Suprapubic skin (tissue), 4 donors: ENCODE results near the gene FZD1. TPM values are rescaled to one million over a fixed set of nuclear protein-coding genes. Genes with fewer than 3 reads are reported as not detected.

Source experiments
- DNase-seq, 2 donors: peaks; one replicate each; pipeline ENCODE4 v3.0.0-alpha.2; 2019; ENCODE audit warnings: low spot score in 2 of 2
- H3K27ac ChIP-seq: fragments of 200-600 bp; sonication (generic); one replicate; pipeline ENCODE4 v1.5.1; 2019
- H3K27me3 ChIP-seq: fragments of 200-600 bp; sonication (generic); one replicate; pipeline ENCODE4 v1.5.1; 2019
- H3K36me3 ChIP-seq: fragments of 200-600 bp; sonication (generic); one replicate; pipeline ENCODE4 v1.5.1; 2019
- H3K4me1 ChIP-seq: fragments of 200-600 bp; sonication (generic); one replicate; pipeline ENCODE4 v1.5.1; 2019
- H3K4me3 ChIP-seq: fragments of 200-600 bp; sonication (generic); one replicate; pipeline ENCODE4 v1.5.1; 2019; ENCODE audit warnings: mild to moderate bottlenecking
- H3K9me3 ChIP-seq: fragments of 200-600 bp; sonication (generic); one replicate; pipeline ENCODE4 v1.5.1; 2019
- CTCF ChIP-seq, 2 donors: fragments of 200-600 bp in 1 of 2; fragments of 450-650 bp in 1 of 2; sonication (generic) in 1 of 2; IDR thresholded peaks; one replicate each; pipeline ENCODE4 v1.5.1; 2016 to 2019; ENCODE audit warnings: antibody characterized with exemption in 2 of 2, mild to moderate bottlenecking in 1 of 2, moderate library complexity in 1 of 2
- EP300 ChIP-seq: sonication (generic); formaldehyde crosslinking; IDR thresholded peaks from one replicate; pipeline ENCODE4 v1.6.1; 2017; ENCODE audit warnings: antibody characterized with exemption
- POLR2A ChIP-seq, 2 donors: fragments of 450-650 bp; IDR thresholded peaks; one replicate each; pipeline ENCODE4 v1.6.1; 2017; ENCODE audit warnings: antibody characterized with exemption in 2 of 2, mild to moderate bottlenecking in 2 of 2, moderate library complexity in 2 of 2
- POLR2AphosphoS5 ChIP-seq, 3 donors: sonication (generic); formaldehyde crosslinking; IDR thresholded peaks; one replicate each; pipeline ENCODE4 v1.6.1; 2017; ENCODE audit warnings: antibody characterized with exemption in 3 of 3
- WGBS: methylation state at CpG from one replicate; pipeline ENCODE4 v1.1.5; 2018; 5-methylcytosine and 5-hydroxymethylcytosine counted together
- total RNA-seq, 4 donors: library from RNA; depleted of rRNA; stranded (reverse); fragments of >200 nt; gene quantifications; one replicate each; pipeline ENCODE4 v1.1.0, GENCODE V29; 2016

The FZD1 gene
- total RNA-seq, 4 donors from 2014 or later, result 23.1 to 43.4 (median 34.9) TPM

DNA sequence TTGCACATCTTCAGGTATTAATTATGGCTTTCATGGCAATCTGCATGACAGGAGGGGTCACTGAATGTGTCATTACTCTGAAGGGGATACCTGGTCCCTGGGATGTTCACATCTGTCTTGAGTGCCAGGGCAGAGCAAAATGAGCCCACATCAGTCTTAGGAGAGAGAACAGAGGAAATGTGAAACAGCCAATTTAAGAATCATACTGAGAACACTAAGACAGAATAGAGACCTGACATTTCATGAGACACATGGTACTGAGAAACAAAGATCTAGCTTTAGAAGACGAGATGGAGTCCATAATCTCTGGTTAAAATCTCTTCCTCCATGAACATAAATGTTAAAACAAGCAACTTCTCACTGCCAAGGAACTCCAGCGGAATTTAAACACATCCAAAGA lies 34.1 kb upstream of the FZD1 start:
- no peak for DNase-seq
- no peak for TF ChIP-seq POLR2A (IDR thresholded peaks at IDR 0.05)
- no peak for TF ChIP-seq POLR2AphosphoS5 (IDR thresholded peaks at IDR 0.05)
- TF ChIP-seq CTCF (IDR thresholded peaks at IDR 0.05), result no peak
- no peak for TF ChIP-seq EP300
- H3K36me3 ChIP-seq, result no peaks in the 10 kb centered on the region
- no peaks in the 10 kb centered on the region for H3K4me1 ChIP-seq
- no peak overlapping the region for H3K27ac ChIP-seq
- H3K27me3 ChIP-seq, result no peaks in the 10 kb centered on the region
- 86% methylated on average over 2 of the region's 2 CpGs for WGBS
- H3K4me3 ChIP-seq, result no peak overlapping the region
- no peaks in the 10 kb centered on the region for H3K9me3 ChIP-seq

GRCh38 chr7:91230503-91230902 lies 33.7 kb upstream of the FZD1 start:
- no peaks in the 10 kb centered on the region for H3K9me3 ChIP-seq
- no peak overlapping the region for H3K27ac ChIP-seq
- H3K4me1 ChIP-seq, result no peaks in the 10 kb centered on the region
- 86% methylated on average over 3 of the region's 3 CpGs for WGBS
- TF ChIP-seq CTCF (IDR thresholded peaks at IDR 0.05) (no peak), POLR2AphosphoS5 (IDR thresholded peaks at IDR 0.05) (no peak), EP300 (no peak), POLR2A (IDR thresholded peaks at IDR 0.05) (no peak)
- no peak for DNase-seq
- no peaks in the 10 kb centered on the region for H3K27me3 ChIP-seq
- no peaks in the 10 kb centered on the region for H3K36me3 ChIP-seq
- H3K4me3 ChIP-seq, result no peak overlapping the region

DNA sequence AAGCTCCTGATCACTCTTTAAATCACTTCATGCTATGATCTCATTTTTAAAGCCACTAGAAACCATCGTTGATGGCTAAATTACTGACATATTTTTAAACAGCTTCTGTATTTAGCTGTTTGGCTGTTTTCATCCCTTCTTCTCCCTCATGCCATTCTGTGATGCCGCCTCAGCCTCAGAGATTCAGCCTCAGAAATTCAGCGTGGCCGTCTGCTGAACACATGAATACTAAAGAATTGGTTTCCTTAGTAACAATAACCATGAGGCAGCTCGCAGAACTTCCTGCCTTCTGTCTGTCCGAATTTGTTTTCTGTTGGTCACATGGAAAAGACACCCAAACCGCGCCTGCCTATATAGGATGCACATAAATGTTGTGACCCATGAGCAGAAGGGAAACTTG lies 31.0 kb upstream of the FZD1 start:
- Histone ChIP-seq H3K27me3 (no peaks in the 10 kb centered on the region), H3K4me3 (no peak overlapping the region), H3K9me3 (no peaks in the 10 kb centered on the region), H3K27ac (no peak overlapping the region), H3K4me1 (no peaks in the 10 kb centered on the region), H3K36me3 (no peaks in the 10 kb centered on the region)
- DNase-seq, result no peak
- no peak for TF ChIP-seq POLR2A (IDR thresholded peaks at IDR 0.05)
- TF ChIP-seq POLR2AphosphoS5 (IDR thresholded peaks at IDR 0.05), result no peak
- no peak for TF ChIP-seq EP300
- TF ChIP-seq CTCF (IDR thresholded peaks at IDR 0.05), result no peak
- WGBS, result 61% methylated on average over 8 of the region's 8 CpGs

GRCh38 chr7:91235211-91235832 lies 28.9 kb upstream of the FZD1 start:
- Histone ChIP-seq H3K4me3 (no peak overlapping the region), H3K36me3 (no peaks in the 10 kb centered on the region), H3K4me1 (peaks cover 8% of the 10 kb centered on the region), H3K9me3 (no peaks in the 10 kb centered on the region), H3K27ac (no peak overlapping the region), H3K27me3 (no peaks in the 10 kb centered on the region)
- TF ChIP-seq CTCF (IDR thresholded peaks at IDR 0.05) (no peak), POLR2A (IDR thresholded peaks at IDR 0.05) (no peak), POLR2AphosphoS5 (IDR thresholded peaks at IDR 0.05) (no peak), EP300 (no peak)
- WGBS, result 87% methylated on average over 6 of the region's 6 CpGs
- no peak for DNase-seq

GRCh38 chr7:91239171-91239604 lies 25.0 kb upstream of the FZD1 start:
- no peak for DNase-seq
- H3K9me3 ChIP-seq, result no peaks in the 10 kb centered on the region
- no peak overlapping the region for H3K4me3 ChIP-seq
- TF ChIP-seq POLR2A (IDR thresholded peaks at IDR 0.05), result no peak
- TF ChIP-seq POLR2AphosphoS5 (IDR thresholded peaks at IDR 0.05), result no peak
- no peak for TF ChIP-seq CTCF (IDR thresholded peaks at IDR 0.05)
- no peak for TF ChIP-seq EP300
- no peaks in the 10 kb centered on the region for H3K27me3 ChIP-seq
- peaks cover 31% of the 10 kb centered on the region for H3K4me1 ChIP-seq
- no peak overlapping the region for H3K27ac ChIP-seq
- H3K36me3 ChIP-seq, result no peaks in the 10 kb centered on the region
- 84% methylated on average over 2 of the region's 2 CpGs for WGBS
